ENCODE data around the gene PMP22.

PMP22 gene

DNA sequence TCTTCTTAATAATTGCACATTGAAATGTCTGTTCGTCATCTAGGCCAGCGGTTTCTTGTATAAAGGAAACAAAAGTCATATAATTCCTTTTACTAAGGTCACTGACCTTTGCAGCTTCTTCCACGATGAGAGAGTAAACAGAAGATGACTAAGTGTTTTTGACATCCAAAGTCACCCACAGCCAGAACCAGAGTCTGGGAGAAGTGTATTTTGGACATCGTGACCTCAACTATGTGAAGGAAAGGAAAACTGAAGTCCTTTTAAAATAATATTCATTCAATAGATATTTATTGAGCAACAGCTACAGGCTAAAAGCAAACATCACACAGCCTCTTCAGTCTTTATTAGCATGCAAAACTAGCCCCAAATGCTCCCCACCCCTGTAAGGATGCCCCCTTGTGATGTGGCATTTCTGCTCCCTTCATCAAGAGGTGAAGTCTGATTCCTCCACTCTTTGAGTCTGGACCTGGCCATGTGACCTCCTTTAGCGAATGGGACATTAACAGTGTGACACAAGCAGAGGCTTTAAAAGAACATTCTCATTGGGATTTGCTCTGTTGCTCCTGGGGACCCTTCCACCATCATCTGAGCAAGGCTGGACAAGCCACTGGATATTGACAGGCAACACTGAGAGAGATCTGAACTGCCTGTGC is 8.1 kb upstream of the PMP22 start:
- no peak for DNase-seq

GRCh38 chr17:15271741-15272140 is 6.6 kb upstream of the PMP22 start:
- no peak for DNase-seq

GRCh38 chr17:15270628-15271381 is 5.7 kb upstream of the PMP22 start:
- DNase-seq = no peak

GRCh38 chr17:15269780-15270089 is 4.6 kb upstream of the PMP22 start:
- DNase-seq = no peak

DNA sequence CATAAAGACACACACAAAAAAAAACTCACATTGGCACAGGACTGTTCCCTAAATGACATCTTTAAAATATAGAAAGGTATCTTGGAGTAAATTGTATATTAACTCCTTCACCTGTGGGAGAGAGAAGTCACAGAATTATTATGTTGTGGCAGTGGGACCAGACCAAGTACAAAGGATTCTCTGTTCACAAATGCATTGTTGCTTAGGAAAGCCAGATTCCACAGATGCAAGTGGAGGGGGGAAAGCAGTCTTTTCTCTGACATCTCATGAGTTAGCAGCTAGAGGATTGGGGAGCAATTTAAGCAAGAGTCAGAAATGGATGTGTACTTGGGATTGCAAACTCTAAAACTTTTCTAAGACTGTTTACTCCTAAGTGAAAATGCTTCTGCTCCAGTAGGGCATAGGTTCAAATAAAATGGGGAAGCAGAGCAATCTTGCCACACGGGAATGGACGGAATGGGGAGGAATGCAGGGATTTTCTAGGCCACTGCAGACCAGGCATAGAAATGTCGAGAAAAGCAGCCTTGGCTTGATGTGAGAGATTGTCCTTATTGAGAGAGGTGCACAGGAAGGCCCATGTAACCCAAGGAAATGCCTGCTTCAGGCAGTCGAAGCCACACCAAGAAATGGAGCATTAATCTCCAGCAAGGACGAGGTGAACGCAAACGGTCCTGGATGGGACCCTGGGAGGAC is 4.1 kb upstream of the PMP22 start:
- no peak for DNase-seq

GRCh38 chr17:15268461-15268860 is 3.3 kb upstream of the PMP22 start:
- DNase-seq = no peak

DNA sequence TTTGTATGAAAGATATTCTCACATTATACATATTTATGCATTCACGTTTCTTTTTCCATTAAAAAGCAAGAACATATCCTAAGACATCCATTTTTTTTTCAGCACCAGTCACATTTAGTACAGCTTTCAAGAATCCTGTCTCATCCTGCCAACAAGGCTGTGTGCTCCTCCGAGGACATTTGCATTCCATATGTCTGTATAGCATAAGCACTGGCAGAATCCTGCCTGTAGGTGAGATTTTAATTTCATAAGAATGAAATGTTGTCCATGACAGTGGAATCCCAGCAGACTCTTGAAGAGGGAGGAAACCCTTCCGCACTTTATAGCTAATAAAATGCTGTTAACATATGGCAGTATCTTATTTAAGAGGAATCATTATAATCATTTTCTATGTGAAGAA is 2.9 kb upstream of the PMP22 start:
- no peak for DNase-seq

GRCh38 chr17:15266325-15267125 is 1.4 kb upstream of the PMP22 start:
- DNase-seq = no peak

- DNase-seq = no peak
Measured at GRCh38 chr17:15264542-15264941, 584 bp downstream of the PMP22 start.

GRCh38 chr17:15263680-15264079 is 1.4 kb downstream of the PMP22 start:
- DNase-seq = no peak

GRCh38 chr17:15263206-15263579 is 1.9 kb downstream of the PMP22 start:
- DNase-seq = no peak

GRCh38 chr17:15262291-15263205 is 2.6 kb downstream of the PMP22 start:
- no peak for DNase-seq

DNA sequence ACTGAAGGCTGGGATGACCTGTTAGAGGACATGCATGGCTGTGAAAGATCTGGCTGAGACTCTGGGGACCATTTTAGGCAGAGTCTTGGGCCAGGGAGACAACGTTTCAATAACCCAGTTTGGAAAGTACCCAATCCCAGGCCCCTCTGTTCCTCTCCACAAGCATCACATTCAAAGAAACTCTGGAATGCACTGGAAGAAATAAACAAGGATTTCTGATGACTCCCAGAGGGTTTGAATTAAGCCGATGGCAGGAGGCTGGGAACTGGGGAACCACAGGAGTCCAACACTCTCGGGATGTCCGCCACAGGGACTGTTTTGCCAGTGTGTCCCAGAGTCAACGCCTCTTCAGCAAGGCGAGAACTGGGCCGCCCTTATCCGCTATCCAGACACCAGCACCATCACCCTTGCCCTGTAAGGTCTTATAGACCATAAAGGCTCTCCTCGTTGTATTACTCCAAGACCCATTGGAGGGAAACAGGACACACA is 3.3 kb downstream of the PMP22 start:
- DNase-seq = no peak

DNA sequence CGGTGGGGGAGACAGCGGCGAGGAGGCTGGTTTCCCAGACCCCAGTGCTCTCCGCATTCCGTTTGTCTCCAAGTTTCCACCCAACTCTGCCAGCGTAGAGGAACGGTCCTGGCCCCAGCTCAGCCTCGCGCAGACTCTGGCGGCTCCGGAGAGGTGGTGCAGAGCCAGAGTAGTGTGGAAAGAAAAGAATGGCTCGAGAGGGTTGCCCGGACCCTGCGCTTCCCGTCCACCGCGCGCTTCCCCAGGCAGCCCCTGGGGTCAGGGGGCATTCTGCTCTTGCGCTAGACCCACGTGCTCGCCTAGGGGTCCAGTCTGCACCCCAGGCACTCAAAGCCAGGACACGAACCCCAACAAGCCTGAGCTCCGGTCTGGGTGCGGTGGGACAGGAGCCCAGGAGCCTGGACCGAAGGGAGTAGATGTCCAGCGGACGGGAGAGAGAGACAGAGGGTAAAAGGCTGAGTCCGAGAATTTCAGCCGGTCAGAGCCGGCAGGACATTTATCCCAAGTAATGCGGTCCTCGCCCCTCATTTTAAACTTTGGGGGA is 3.8 kb downstream of the PMP22 start:
- DNase-seq = no peak

DNA sequence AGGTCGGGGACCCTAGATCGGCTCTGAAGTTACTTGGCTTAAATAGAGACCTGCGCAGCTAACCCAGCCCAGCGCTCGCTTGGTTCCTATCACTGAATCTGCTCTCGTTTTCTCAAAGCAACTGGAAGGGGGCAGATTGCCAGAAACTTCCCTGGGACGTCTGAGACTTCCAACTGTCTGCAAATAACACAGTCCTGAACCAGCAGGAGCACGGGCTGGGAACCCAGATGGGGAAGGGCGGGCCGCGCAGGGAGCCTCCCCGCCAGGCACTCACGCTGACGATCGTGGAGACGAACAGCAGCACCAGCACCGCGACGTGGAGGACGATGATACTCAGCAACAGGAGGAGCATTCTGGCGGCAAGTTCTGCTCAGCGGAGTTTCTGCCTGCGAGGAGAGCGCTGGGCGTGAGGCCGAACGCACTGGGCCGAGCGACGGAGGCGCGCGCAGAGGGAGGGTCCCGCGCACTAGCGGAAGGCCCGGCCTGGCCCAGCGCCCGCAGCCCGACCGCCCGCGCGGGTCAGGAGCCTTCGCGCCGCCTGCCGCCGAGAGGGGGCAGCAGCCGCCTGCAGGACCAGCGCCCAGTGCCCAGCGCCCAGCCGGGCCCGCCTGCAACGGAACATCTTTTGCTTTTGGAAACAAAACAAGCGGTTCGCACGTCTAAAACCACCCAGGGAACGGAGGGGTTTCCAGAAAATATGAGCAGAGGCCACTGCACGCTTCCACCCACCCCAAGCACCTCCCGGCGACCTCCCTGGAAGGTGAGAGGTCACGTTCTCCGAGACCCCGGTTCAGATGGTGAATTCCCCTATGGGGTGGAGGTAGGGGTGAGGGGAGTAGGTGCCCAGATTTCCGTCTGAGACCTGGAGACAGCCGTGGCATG is 4.5 kb downstream of the PMP22 start:
- DNase-seq = peak; percentile 27

GRCh38 chr17:15257796-15258512 is 7.2 kb downstream of the PMP22 start:
- DNase-seq = no peak

DNA sequence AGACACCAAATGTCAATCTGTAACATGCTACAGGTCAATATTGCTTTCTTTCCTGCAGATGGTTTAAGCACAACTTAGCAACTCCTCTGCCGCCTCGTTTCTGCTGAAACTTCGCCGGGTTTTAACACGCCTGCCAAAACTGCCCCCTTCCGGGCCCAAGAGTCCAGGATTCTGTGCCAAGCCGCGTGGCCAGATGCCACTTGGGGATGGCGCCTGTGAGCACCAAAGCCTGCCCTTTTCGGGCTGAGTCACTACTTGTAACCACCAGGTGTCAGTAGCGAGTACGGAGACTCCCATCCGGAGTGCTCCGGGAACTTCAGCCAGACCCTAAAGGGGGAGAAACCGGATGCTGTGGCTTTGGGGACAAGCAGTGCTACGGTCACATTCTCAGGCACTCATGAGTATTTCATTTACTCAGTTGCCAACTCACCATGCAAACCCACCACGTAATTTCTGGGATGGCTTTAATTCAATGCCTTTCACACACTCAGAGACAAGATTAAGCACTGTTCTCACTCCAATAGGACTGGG is 7.8 kb downstream of the PMP22 start:
- no peak for DNase-seq

- no peak for DNase-seq
Measured at GRCh38 chr17:15256689-15257088, 8.4 kb downstream of the PMP22 start.

DNA sequence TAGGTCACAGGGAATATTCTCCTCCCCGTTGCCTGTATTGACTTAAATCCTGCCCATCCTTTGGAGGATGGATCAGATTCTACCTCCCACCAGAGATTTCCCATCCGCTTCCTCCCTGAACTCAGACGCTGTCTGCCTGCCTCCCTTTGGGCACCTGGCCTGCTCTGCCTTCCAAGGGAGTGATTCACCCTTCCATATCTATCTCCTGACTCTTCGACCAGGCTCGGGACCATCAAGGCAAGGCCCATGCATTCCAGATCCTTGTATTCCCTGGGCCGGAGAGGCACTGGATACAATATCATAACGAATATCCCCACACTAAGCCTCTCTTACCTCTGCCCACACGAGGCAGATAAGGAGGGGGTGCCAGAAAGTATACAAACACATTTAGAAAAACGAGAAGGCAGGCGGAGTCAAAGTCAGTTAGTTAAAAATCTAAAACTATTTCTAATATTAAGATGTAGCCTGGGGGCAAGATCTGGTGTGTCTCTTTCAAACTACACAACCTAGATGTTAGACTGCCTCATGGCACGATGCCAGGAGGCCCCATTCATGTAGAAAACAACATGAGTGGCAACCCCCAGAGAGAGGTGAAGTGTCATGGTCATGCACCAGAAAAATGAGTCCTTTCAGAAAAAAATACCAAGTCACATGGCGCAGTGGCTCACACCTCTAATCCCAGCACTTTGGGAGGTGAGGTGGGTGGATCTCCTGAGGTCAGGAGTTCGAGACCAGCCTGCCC is 9.2 kb downstream of the PMP22 start:
- no peak for DNase-seq
